Lung (tissue), 12 donors: ENCODE measurements around the gene BPIFB6. TPM values are rescaled to one million over a fixed set of nuclear protein-coding genes. Genes with fewer than 3 reads are reported as not detected.

Experiments used
- ATAC-seq: fragments of 200-7000 bp; cut with Tn5 transposase; one replicate; pipeline ENCODE4 v1.9.1; 2020; ENCODE audit warnings: moderate number of reproducible peaks; ENCODE audit not compliant: insufficient read depth, low FRiP score
- DNase-seq, 3 donors: peaks; one replicate each; pipeline ENCODE4 v3.0.0-alpha.2; 2013 to 2017
- H3K27ac ChIP-seq, 2 donors: one replicate each; pipeline ENCODE4 v1.5.1; 2013; ENCODE audit warnings: mild to moderate bottlenecking in 2 of 2, moderate library complexity in 2 of 2, control low read depth in 1 of 2, inconsistent platforms in 1 of 2, low read depth in 1 of 2, low read length in 1 of 2
- H3K27me3 ChIP-seq, 3 donors: one replicate each; pipeline ENCODE4 v1.5.1; 2013; ENCODE audit warnings: low read length in 2 of 3; ENCODE audit not compliant: control insufficient read depth in 3 of 3, insufficient read depth in 3 of 3
- H3K36me3 ChIP-seq, 4 donors: one replicate each; pipeline ENCODE4 v1.5.1; 2013; ENCODE audit warnings: low read length in 4 of 4, mild to moderate bottlenecking in 1 of 4, moderate library complexity in 1 of 4; ENCODE audit not compliant: control insufficient read depth in 4 of 4, insufficient read depth in 4 of 4
- H3K4me1 ChIP-seq, 5 donors: one replicate each; pipeline ENCODE4 v1.5.1; 2013; ENCODE audit warnings: low read length in 5 of 5, mild to moderate bottlenecking in 2 of 5, moderate library complexity in 1 of 5; ENCODE audit not compliant: control insufficient read depth in 5 of 5, insufficient read depth in 5 of 5
- H3K4me3 ChIP-seq: one replicate; pipeline ENCODE4 v1.5.1; 2013; ENCODE audit warnings: mild to moderate bottlenecking, control low read depth, moderate library complexity
- H3K9ac ChIP-seq, 2 donors: one replicate each; pipeline ENCODE4 v1.5.1; 2013; ENCODE audit warnings: low read length in 2 of 2, control low read depth in 1 of 2; ENCODE audit not compliant: insufficient read depth in 1 of 2
- H3K9me3 ChIP-seq, 4 donors: one replicate each; pipeline ENCODE4 v1.5.1; 2013; ENCODE audit warnings: low read length in 3 of 4, mild to moderate bottlenecking in 1 of 4, moderate library complexity in 1 of 4; ENCODE audit not compliant: control insufficient read depth in 4 of 4, insufficient read depth in 3 of 4
- WGBS, 2 donors: extraction: QIAGEN DNeasy Blood & Tissue Kit; methylation state at CpG; one replicate each; pipeline ENCODE4 v1.1.7; 2013; 5-methylcytosine and 5-hydroxymethylcytosine counted together
- polyA plus RNA-seq, 2 donors: library from polyadenylated mRNA; stranded (reverse); fragments of 200-250 nt; gene quantifications; one replicate each; pipeline ENCODE4 v1.2.1, GENCODE V29; 2013
- total RNA-seq, 2 donors: library from RNA; depleted of rRNA in 1 of 2; stranded (reverse); fragments of >200 nt in 1 of 2; gene quantifications; one replicate each; pipeline ENCODE4 v1.2.1, GENCODE V29; 2014 to 2021
- TF ChIP-seq, protein P1 (sequence below): IDR thresholded peaks from 2 replicates; pipeline ENCODE4 v1.5.1; 2012; ENCODE audit warnings: mild to moderate bottlenecking; ENCODE audit errors: control extremely low read depth, extremely low read depth
- donor health status: control.
- donor health status: control.
- donor health status: Bipolar disorder and iron deficiency.
- donor health status: healthy.
- donor health status: DM: yes; HTN: yes; CAD: no.

The BPIFB6 gene
- total and polyA plus RNA-seq, 4 donors: not detected

DNA sequence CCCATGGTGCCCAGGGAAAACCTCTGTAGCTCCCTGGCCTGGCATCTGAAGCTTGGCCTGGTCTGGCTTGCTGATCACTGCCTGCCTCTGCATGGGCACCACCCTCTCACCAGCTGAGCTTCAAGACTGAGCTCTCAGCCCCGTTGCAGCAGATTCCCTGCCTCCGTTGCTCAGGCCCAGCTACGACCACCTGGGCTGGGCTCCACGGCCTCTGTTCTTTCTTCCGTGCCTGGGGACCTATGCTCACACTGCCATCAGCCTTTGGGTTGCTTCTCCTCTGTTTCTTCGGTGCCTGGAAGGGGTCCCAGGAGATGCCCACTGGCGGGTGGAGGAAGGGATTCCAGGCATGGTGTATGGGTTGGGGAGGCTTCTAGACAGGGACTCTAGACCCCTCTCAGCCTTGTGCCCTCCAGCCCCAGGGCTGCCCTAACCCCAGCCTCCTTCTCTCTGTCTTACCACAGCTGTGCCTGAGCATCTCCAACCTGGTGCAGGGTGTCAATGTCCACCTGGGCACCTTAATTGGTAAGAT is 14.8 kb upstream of the BPIFB6 start:
- TF ChIP-seq, protein P1, sequence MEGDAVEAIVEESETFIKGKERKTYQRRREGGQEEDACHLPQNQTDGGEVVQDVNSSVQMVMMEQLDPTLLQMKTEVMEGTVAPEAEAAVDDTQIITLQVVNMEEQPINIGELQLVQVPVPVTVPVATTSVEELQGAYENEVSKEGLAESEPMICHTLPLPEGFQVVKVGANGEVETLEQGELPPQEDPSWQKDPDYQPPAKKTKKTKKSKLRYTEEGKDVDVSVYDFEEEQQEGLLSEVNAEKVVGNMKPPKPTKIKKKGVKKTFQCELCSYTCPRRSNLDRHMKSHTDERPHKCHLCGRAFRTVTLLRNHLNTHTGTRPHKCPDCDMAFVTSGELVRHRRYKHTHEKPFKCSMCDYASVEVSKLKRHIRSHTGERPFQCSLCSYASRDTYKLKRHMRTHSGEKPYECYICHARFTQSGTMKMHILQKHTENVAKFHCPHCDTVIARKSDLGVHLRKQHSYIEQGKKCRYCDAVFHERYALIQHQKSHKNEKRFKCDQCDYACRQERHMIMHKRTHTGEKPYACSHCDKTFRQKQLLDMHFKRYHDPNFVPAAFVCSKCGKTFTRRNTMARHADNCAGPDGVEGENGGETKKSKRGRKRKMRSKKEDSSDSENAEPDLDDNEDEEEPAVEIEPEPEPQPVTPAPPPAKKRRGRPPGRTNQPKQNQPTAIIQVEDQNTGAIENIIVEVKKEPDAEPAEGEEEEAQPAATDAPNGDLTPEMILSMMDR: no peak
- Histone ChIP-seq H3K27ac (no peak overlapping the region), H3K36me3 (no peaks in the 10 kb centered on the region), H3K9me3 (no peaks in the 10 kb centered on the region), H3K4me1 (no peaks in the 10 kb centered on the region), H3K9ac (no peak overlapping the region), H3K4me3 (no peak overlapping the region), H3K27me3 (peaks cover 0 to 17% (median 5%) of the 10 kb centered on the region in 3 donors)
- 72 to 77% methylated on average over 7 of the region's 7 CpGs for WGBS, 2 donors
- DNase-seq: no peak
- no peak for ATAC-seq

DNA sequence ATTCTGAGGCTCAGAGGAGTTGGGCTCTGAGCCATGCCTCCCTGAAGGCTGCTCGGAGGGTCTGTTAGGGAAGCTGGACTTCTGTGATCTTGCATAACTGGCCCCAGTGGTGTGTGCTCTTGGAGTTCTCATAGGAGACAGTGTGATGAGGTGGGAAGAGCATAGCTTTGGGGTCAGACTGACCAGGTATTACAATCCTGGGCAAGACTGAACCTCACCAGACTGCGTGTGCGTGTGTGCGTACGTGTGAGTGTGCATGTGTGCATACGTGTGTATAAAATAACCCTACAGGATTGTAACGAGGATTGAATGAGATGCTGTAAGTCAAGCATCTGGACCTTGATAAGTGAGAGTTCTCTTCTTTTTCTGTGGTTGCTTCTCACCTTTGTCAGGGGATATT is 13.9 kb upstream of the BPIFB6 start:
- DNase-seq (no peak), ATAC-seq (no peak)
- TF ChIP-seq, protein P1: no peak
- Histone ChIP-seq H3K9ac (no peak overlapping the region), H3K27ac (no peak overlapping the region), H3K36me3 (no peaks in the 10 kb centered on the region), H3K9me3 (no peaks in the 10 kb centered on the region), H3K4me3 (no peak overlapping the region), H3K4me1 (no peaks in the 10 kb centered on the region), H3K27me3 (peaks cover 0 to 23% (median 5%) of the 10 kb centered on the region in 3 donors)
- 85 to 87% methylated on average over 7 of the region's 7 CpGs for WGBS, 2 donors

DNA sequence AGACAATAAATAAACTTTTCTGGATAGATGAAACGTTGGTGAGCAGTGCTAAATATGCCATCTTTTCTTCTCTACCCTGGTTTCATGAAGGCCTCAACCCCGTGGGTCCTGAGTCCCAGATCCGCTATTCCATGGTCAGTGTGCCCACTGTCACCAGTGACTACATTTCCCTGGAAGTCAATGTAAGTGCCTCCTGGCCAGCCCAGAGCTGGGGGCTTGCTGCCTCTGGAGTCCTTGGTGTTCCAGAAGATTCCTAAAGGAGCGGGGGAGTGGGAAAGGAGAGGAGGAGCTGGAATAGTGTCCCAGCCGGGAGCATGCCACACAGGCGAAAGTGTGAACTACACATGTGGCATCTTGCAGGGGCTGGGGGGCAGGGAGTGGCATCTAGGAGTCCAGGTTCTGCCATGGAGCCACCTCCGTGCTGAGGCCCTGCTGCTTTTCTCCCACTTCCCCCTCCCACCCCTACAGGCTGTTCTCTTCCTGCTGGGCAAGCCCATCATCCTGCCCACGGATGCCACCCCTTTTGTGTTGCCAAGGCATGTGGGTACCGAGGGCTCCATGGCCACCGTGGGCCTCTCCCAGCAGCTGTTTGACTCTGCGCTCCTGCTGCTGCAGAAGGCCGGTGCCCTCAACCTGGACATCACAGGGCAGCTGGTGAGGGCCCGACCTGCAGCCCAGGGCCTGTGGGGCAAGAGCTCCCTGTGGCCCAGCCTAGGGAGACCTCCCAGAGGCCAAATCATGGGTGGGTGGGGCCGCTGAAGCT is 13.1 kb upstream of the BPIFB6 start:
- Histone ChIP-seq H3K9ac (no peak overlapping the region), H3K36me3 (no peaks in the 10 kb centered on the region), H3K9me3 (no peaks in the 10 kb centered on the region), H3K27ac (no peak overlapping the region), H3K27me3 (peaks cover 0 to 23% (median 5%) of the 10 kb centered on the region in 3 donors), H3K4me3 (no peak overlapping the region), H3K4me1 (no peaks in the 10 kb centered on the region)
- ATAC-seq (no peak), DNase-seq (no peak)
- 73 to 78% methylated on average over 14 of the region's 14 CpGs for WGBS, 2 donors
- TF ChIP-seq, protein P1: no peak
